GM23338 (cell line): ENCODE results near the gene SPATA20. TPM values are rescaled to one million over a fixed set of nuclear protein-coding genes. Genes with fewer than 3 reads are reported as not detected.
A peak's percentile ranks its signal among the peaks of the same experiment; 100 is the strongest.

Source experiments
- ATAC-seq: fragments of 200-7000 bp; cut with Tn5 transposase; 3 replicates; pipeline ENCODE4 v1.9.1; 2020
- DNase-seq: peaks from one replicate; pipeline ENCODE4 v3.0.0-alpha.2; 2015; ENCODE audit warnings: low spot score
- H2AFZ ChIP-seq: fragments of 200-600 bp; sonication (generic); 2 replicates; pipeline ENCODE4 v1.8.0; 2016; ENCODE audit warnings: antibody characterized with exemption, mild to moderate bottlenecking, moderate library complexity
- H3F3A ChIP-seq: fragments of 200-600 bp; sonication (generic); replicated peaks from 2 replicates; pipeline ENCODE4 v1.8.0; 2017; ENCODE audit warnings: antibody characterized with exemption, mixed run types, low read depth
- H3K27ac ChIP-seq: fragments of 200-600 bp; sonication (generic); 2 replicates; pipeline ENCODE4 v1.6.1; 2016; ENCODE audit warnings: low read depth
- H3K27me3 ChIP-seq: fragments of 200-600 bp; sonication (generic); 2 replicates; pipeline ENCODE4 v1.8.0; 2016; ENCODE audit warnings: mild to moderate bottlenecking, mixed run types, moderate library complexity; ENCODE audit not compliant: insufficient read depth
- H3K36me3 ChIP-seq: fragments of 200-600 bp; sonication (generic); 2 replicates; pipeline ENCODE4 v1.8.0; 2016; ENCODE audit warnings: mild to moderate bottlenecking; ENCODE audit not compliant: insufficient read depth
- H3K4me1 ChIP-seq: fragments of 200-600 bp; sonication (generic); 2 replicates; pipeline ENCODE4 v1.8.0; 2016; ENCODE audit warnings: mild to moderate bottlenecking, moderate library complexity; ENCODE audit not compliant: insufficient read depth
- H3K4me2 ChIP-seq: fragments of 200-600 bp; sonication (generic); 2 replicates; pipeline ENCODE4 v1.7.1; 2017; ENCODE audit warnings: mixed run types
- H3K4me3 ChIP-seq: fragments of 200-600 bp; sonication (generic); 2 replicates; pipeline ENCODE4 v1.6.1; 2016; ENCODE audit warnings: mixed run types
- H3K79me2 ChIP-seq: fragments of 200-600 bp; sonication (generic); replicated peaks from 2 replicates; pipeline ENCODE4 v1.8.0; 2017; ENCODE audit warnings: mild to moderate bottlenecking; ENCODE audit not compliant: insufficient read depth
- H3K9me2 ChIP-seq: fragments of 200-600 bp; sonication (generic); 2 replicates; pipeline ENCODE4 v1.8.0; 2017; ENCODE audit not compliant: insufficient read depth
- H4K20me1 ChIP-seq: fragments of 200-600 bp; sonication (generic); replicated peaks from 2 replicates; pipeline ENCODE4 v1.8.0; 2017; ENCODE audit warnings: mild to moderate bottlenecking; ENCODE audit not compliant: insufficient read depth
- H3K27ac Mint-ChIP-seq: 2 replicates; pipeline ENCODE4 v1.8.0; 2020; ENCODE audit warnings: inconsistent platforms, mild to moderate bottlenecking, moderate library complexity, mixed read lengths
- H3K27me3 Mint-ChIP-seq: 3 replicates; pipeline ENCODE4 v1.8.0; 2022; ENCODE audit warnings: low read depth, mild to moderate bottlenecking, moderate library complexity, mixed read lengths, inconsistent platforms; ENCODE audit not compliant: insufficient read depth, poor library complexity
- H3K36me3 Mint-ChIP-seq: 3 replicates; pipeline ENCODE4 v1.8.0; 2021; ENCODE audit warnings: low read depth, mild to moderate bottlenecking, inconsistent platforms, moderate library complexity, mixed read lengths
- H3K4me1 Mint-ChIP-seq: 3 replicates; pipeline ENCODE4 v1.8.0; 2020; ENCODE audit warnings: mild to moderate bottlenecking, inconsistent platforms, mixed read lengths
- H3K4me3 Mint-ChIP-seq: 3 replicates; pipeline ENCODE4 v1.8.0; 2021; ENCODE audit warnings: moderate library complexity, mild to moderate bottlenecking, inconsistent platforms, mixed read lengths
- H3K9me3 Mint-ChIP-seq: 3 replicates; pipeline ENCODE4 v1.8.0; 2020; ENCODE audit warnings: moderate library complexity, mild to moderate bottlenecking, inconsistent platforms, mixed read lengths
- CREB1 ChIP-seq: fragments of 250-450 bp; sonication (Bioruptor Pico); IDR thresholded peaks from 2 replicates; pipeline ENCODE4 v1.5.0; 2020; ENCODE audit warnings: low read depth, mild to moderate bottlenecking, moderate library complexity
- CTCF ChIP-seq, 2 experiments: fragments of 200-600 bp in 1 of 2; sonication (generic) in 1 of 2; conservative IDR thresholded peaks; 2 replicates each; pipeline versions ENCODE4 v1.5.1 to v1.6.1; 2016 to 2017; ENCODE audit warnings: antibody characterized with exemption in 2 of 2, low read depth in 2 of 2, mild to moderate bottlenecking in 2 of 2, moderate library complexity in 1 of 2
- ETS1 ChIP-seq: IDR thresholded peaks from 2 replicates; pipeline ENCODE4 v1.6.1; 2016; ENCODE audit warnings: antibody characterized with exemption
- EZH2 ChIP-seq: fragments of 200-600 bp; sonication (generic); IDR thresholded peaks from one replicate; pipeline ENCODE4 v1.8.0; 2017; ENCODE audit warnings: antibody characterized with exemption, mild to moderate bottlenecking, low read depth; ENCODE audit not compliant: unreplicated experiment
- EZH2phosphoT487 ChIP-seq: fragments of 200-600 bp; sonication (generic); IDR thresholded peaks from one replicate; pipeline ENCODE4 v1.8.1; 2018; ENCODE audit warnings: antibody characterized with exemption; ENCODE audit not compliant: unreplicated experiment
- JUNB ChIP-seq: IDR thresholded peaks from one replicate; pipeline ENCODE4 v1.6.1; 2016; ENCODE audit warnings: antibody characterized with exemption; ENCODE audit not compliant: unreplicated experiment
- NANOG ChIP-seq: IDR thresholded peaks from 2 replicates; pipeline ENCODE4 v1.6.1; 2016; ENCODE audit warnings: antibody characterized with exemption, borderline replicate concordance
- POLR2AphosphoS5 ChIP-seq: IDR thresholded peaks from 2 replicates; pipeline ENCODE4 v1.6.1; 2016; ENCODE audit warnings: antibody characterized with exemption, low read depth
- STAT1 ChIP-seq: IDR thresholded peaks from one replicate; pipeline ENCODE4 v1.6.1; 2016; ENCODE audit warnings: antibody characterized with exemption; ENCODE audit not compliant: unreplicated experiment
- ZNF114 ChIP-seq: fragments of 250-450 bp; sonication (Bioruptor Pico); IDR thresholded peaks from 2 replicates; pipeline ENCODE4 v1.5.0; 2020; ENCODE audit warnings: mild to moderate bottlenecking, moderate library complexity
- ZNF331 ChIP-seq: fragments of 250-450 bp; sonication (Bioruptor Pico); IDR thresholded peaks from 2 replicates; pipeline ENCODE4 v1.5.0; 2020; ENCODE audit warnings: low read depth, mild to moderate bottlenecking, moderate library complexity
- ZNF462 ChIP-seq: fragments of 250-450 bp; sonication (Bioruptor Pico); IDR thresholded peaks from 2 replicates; pipeline ENCODE4 v1.5.0; 2020; ENCODE audit warnings: mild to moderate bottlenecking, moderate library complexity
- polyA plus RNA-seq: library from polyadenylated mRNA; unstranded; fragments of >200 nt; fragmentation: Nextera tagmentation; extraction: Ambion mirVana; gene quantifications from 2 replicates; pipeline ENCODE4 v1.2.1, GENCODE V29; 2016
- total RNA-seq: library from RNA; depleted of rRNA; stranded (reverse); fragments of >200 nt; shearing (Covaris generic); gene quantifications from 2 replicates; pipeline ENCODE4 v1.2.3, GENCODE V29; 2014
- TF ChIP-seq, protein P1 (sequence below): IDR thresholded peaks from one replicate; pipeline ENCODE4 v1.6.1; 2018; ENCODE audit warnings: antibody characterized with exemption; ENCODE audit not compliant: unreplicated experiment

SPATA20 gene
- total and polyA plus RNA-seq, 2 experiments from 2014 or later = 13.8 to 32.7 TPM

DNA sequence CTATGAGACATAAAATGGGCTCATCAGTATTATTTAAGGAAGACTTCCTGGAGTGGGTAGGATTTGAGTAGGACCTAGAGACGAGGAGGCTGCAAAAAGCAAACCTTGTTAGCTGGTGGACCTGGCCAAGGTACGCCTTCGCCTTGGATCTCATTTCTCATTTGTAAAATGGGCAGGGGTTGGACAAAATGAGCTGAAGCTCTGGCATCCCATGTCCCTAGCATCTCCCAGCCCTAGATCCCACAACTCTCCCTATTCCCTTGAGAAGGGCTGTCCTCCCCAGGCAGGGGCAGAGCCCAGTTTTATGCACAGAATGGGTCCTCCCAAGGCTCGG, 306 bp upstream of the SPATA20 start:
- H3K79me2 ChIP-seq = no peaks in the 10 kb centered on the region
- peaks cover 22% of the 10 kb centered on the region for H3K4me1 Mint-ChIP-seq
- no peak overlapping the region for H3K27ac ChIP-seq
- no peaks in the 10 kb centered on the region for H3K36me3 ChIP-seq
- peaks cover 19% of the 10 kb centered on the region for H3K27me3 Mint-ChIP-seq
- peak overlapping the region; percentile 43 for H3K4me3 Mint-ChIP-seq
- DNase-seq (no peak), ATAC-seq (no peak)
- no peak overlapping the region; the same call in 1 of the 2 replicates for H2AFZ ChIP-seq
- H3K4me1 ChIP-seq = peaks cover 14% of the 10 kb centered on the region; the same call in 1 of the 2 replicates
- no peaks in the 10 kb centered on the region for H3F3A ChIP-seq
- peak overlapping the region; percentile 67; the same call in 1 of the 2 replicates for H3K4me3 ChIP-seq
- no peaks in the 10 kb centered on the region for H3K9me3 Mint-ChIP-seq
- no peaks in the 10 kb centered on the region for H3K27me3 ChIP-seq
- TF ChIP-seq CREB1 = no peak
- no peak for TF ChIP-seq EZH2
- TF ChIP-seq ETS1 = no peak
- TF ChIP-seq ZNF331 (CRISPR knock-in tag) = no peak
- TF ChIP-seq STAT1 = no peak
- TF ChIP-seq ZNF114 (CRISPR knock-in tag) = no peak
- no peak for TF ChIP-seq POLR2AphosphoS5
- TF ChIP-seq EZH2phosphoT487 = no peak
- no peak for TF ChIP-seq NANOG
- TF ChIP-seq, protein P1, sequence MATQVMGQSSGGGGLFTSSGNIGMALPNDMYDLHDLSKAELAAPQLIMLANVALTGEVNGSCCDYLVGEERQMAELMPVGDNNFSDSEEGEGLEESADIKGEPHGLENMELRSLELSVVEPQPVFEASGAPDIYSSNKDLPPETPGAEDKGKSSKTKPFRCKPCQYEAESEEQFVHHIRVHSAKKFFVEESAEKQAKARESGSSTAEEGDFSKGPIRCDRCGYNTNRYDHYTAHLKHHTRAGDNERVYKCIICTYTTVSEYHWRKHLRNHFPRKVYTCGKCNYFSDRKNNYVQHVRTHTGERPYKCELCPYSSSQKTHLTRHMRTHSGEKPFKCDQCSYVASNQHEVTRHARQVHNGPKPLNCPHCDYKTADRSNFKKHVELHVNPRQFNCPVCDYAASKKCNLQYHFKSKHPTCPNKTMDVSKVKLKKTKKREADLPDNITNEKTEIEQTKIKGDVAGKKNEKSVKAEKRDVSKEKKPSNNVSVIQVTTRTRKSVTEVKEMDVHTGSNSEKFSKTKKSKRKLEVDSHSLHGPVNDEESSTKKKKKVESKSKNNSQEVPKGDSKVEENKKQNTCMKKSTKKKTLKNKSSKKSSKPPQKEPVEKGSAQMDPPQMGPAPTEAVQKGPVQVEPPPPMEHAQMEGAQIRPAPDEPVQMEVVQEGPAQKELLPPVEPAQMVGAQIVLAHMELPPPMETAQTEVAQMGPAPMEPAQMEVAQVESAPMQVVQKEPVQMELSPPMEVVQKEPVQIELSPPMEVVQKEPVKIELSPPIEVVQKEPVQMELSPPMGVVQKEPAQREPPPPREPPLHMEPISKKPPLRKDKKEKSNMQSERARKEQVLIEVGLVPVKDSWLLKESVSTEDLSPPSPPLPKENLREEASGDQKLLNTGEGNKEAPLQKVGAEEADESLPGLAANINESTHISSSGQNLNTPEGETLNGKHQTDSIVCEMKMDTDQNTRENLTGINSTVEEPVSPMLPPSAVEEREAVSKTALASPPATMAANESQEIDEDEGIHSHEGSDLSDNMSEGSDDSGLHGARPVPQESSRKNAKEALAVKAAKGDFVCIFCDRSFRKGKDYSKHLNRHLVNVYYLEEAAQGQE = no peak
- no peak for TF ChIP-seq ZNF462 (CRISPR knock-in tag)
- no peak for TF ChIP-seq JUNB
- TF ChIP-seq CTCF (conservative IDR thresholded peaks at IDR 0.05; ENCODE audit: low read depth in 2 of 2) = no peak
- no peak overlapping the region for H3K27ac Mint-ChIP-seq
- peak overlapping the region; percentile 83; the same call in 1 of the 2 replicates for H3K4me2 ChIP-seq
- H3K36me3 Mint-ChIP-seq = no peaks in the 10 kb centered on the region; the same call in 2 of the 3 replicates
- no peaks in the 10 kb centered on the region for H4K20me1 ChIP-seq
- H3K9me2 ChIP-seq = no peaks in the 10 kb centered on the region
